ENCODE measurements around the gene MCF2L. TPM values are rescaled to one million over a fixed set of nuclear protein-coding genes. Genes with fewer than 3 reads are reported as not detected.

MCF2L gene
- total and polyA plus RNA-seq, 9 of the 15 experiments (the other 6 are each of a cell fraction or from before 2014, with no cell fraction given) = 0.05 to 0.25 (median 0.18) TPM; not detected in 5

GRCh38 chr13:113063091-113063491 lies 94.1 kb downstream of the MCF2L start:
- H3K4me1 ChIP-seq (replicated peaks in 1 of 2; ENCODE audit: control insufficient read depth in 2 of 2, insufficient read depth in 2 of 2, low read length in 2 of 2) = peaks cover 4 to 18% of the 10 kb centered on the region in 2 experiments; a peak in 4 of 5 replicates
- H3K9me3 ChIP-seq (replicated peaks; ENCODE audit: control insufficient read depth, insufficient read depth, low read depth, low read length) = no peaks in the 10 kb centered on the region
- H2AFZ ChIP-seq (ENCODE audit: low read depth, low read length) = no peak overlapping the region
- H3K4me2 ChIP-seq (ENCODE audit: insufficient read depth, low read length) = no peak overlapping the region
- no peaks in the 10 kb centered on the region for H3K9me1 ChIP-seq (ENCODE audit: control insufficient read depth, insufficient read depth, low read length)
- H3K4me3 ChIP-seq = no peak overlapping the region
- DNase-seq (ENCODE audit: extremely low read depth in 1 of 4, low spot score in 3 of 4) = no peak
- FAIRE-seq = no peak
- H3K9ac ChIP-seq (ENCODE audit: insufficient read depth in 1 of 2, low read depth in 2 of 2, low read length in 2 of 2) = no peak overlapping the region
- ChIA-PET POLR2A (interaction anchor here (0.7 to 0.8 kb wide), 3 partner anchors 13 to 402 kb away, joined by 3 to 6 read pairs (median 4); no protein-coding TSS in a partner anchor), CTCF (ENCODE audit: low intra/inter-chr PET ratio) (no interaction called here)
- peaks cover 25 to 74% of the 10 kb centered on the region in 2 experiments; a peak in 4 of 5 replicates for H3K27me3 ChIP-seq (ENCODE audit: control insufficient read depth in 2 of 2, insufficient read depth in 2 of 2, low read length in 2 of 2)
- no peak for ATAC-seq
- H3K36me3 ChIP-seq (ENCODE audit: control insufficient read depth, insufficient read depth, low read length) = no peaks in the 10 kb centered on the region
- no peak overlapping the region for H3K27ac ChIP-seq (ENCODE audit: extremely low read depth, low read depth, low read length)
- in situ Hi-C loops (cut with MboI) = no loop called here
- intact Hi-C loops (cut with micrococcal nuclease) = no loop called here
- no peaks in the 10 kb centered on the region for H3K79me2 ChIP-seq (ENCODE audit: control insufficient read depth, insufficient read depth, low read length)
- TF ChIP-seq CBX1 (IDR thresholded peaks at IDR 0.05; ENCODE audit: low read depth) = no peak
- no peak for TF ChIP-seq RBM22 (IDR thresholded peaks at IDR 0.05; ENCODE audit: low read depth, low read length, poor library complexity, severe bottlenecking)
- TF ChIP-seq ZNF609 (CRISPR knock-in tag; IDR thresholded peaks at IDR 0.05; ENCODE audit: borderline replicate concordance) = no peak
- 3% methylated on average over 7 of the region's 22 CpGs for WGBS (ENCODE audit: insufficient coverage, low coverage, missing lambda C conversion rate)
- no peaks in the 10 kb centered on the region for H4K20me1 ChIP-seq (replicated peaks; ENCODE audit: control insufficient read depth, insufficient read depth, low read length)
- BruUV-seq (replicated peaks) = no TSS peak

Measured in K562 (cell line).